ENCODE measurements around the gene CRYL1.

CRYL1 gene

GRCh38 chr13:20475927-20476691, 49.5 kb downstream of the CRYL1 start:
- Histone ChIP-seq H3K23ac (ENCODE audit: low read depth, low read length, poor library complexity) (no peak overlapping the region), H2BK120ac (ENCODE audit: low read depth, low read length) (no peak overlapping the region), H2BK12ac (ENCODE audit: low read length) (no peak overlapping the region), H3K27ac (replicated peaks; ENCODE audit: low read length) (no peak overlapping the region), H3K79me1 (ENCODE audit: low read depth, low read length) (no peaks in the 10 kb centered on the region), H3K18ac (ENCODE audit: low read length) (peak overlapping the region; percentile 87), H3K9ac (ENCODE audit: low read depth, low read length, poor library complexity) (peak overlapping the region; percentile 47), H4K91ac (ENCODE audit: low read depth, low read length, poor library complexity) (no peak overlapping the region), H3K4ac (ENCODE audit: low read length) (no peak overlapping the region), H3K9me3 (replicated peaks in 1 of 2; ENCODE audit: control insufficient read depth in 2 of 2, insufficient read depth in 1 of 2, low read depth in 1 of 2, low read length in 2 of 2) (no peaks in the 10 kb centered on the region), H3K14ac (ENCODE audit: low read length) (no peak overlapping the region), H3K4me2 (ENCODE audit: insufficient read depth, low read length, poor library complexity, severe bottlenecking) (no peak overlapping the region), H2AFZ (ENCODE audit: low read length) (peak overlapping the region; percentile 43), H4K8ac (ENCODE audit: low read depth, low read length) (no peak overlapping the region), H3K36me3 (replicated peaks in 1 of 2; ENCODE audit: control insufficient read depth in 2 of 2, insufficient read depth in 2 of 2, low read length in 2 of 2) (no peaks in the 10 kb centered on the region), H2BK5ac (ENCODE audit: low read length) (no peak overlapping the region), H3K4me1 (ENCODE audit: control insufficient read depth in 2 of 2, insufficient read depth in 1 of 2, low read depth in 1 of 2, low read length in 2 of 2) (peaks cover 0 to 3% of the 10 kb centered on the region in 2 donors), H3K27me3 (ENCODE audit: control insufficient read depth in 3 of 3, insufficient read depth in 3 of 3, low read depth in 1 of 3, low read length in 3 of 3) (no peaks in the 10 kb centered on the region), H2AK5ac (ENCODE audit: low read depth, low read length) (peak overlapping the region; percentile 73), H3K4me3 (ENCODE audit: low read length in 2 of 2) (no peak overlapping the region), H2BK15ac (ENCODE audit: low read length) (no peak overlapping the region)
- DNase-seq (ENCODE audit: low spot score) = no peak
- WGBS, 2 donors (ENCODE audit: extremely low coverage in 2 of 2, insufficient read length in 2 of 2, insufficient replicate concordance in 1 of 2) = no CpG with 5 or more reads among the region's 18 CpGs

GRCh38 chr13:20474515-20474914, 51.1 kb downstream of the CRYL1 start:
- no peak overlapping the region for H2BK15ac ChIP-seq (ENCODE audit: low read length)
- peaks cover 0 to 3% of the 10 kb centered on the region in 2 donors for H3K4me1 ChIP-seq (ENCODE audit: control insufficient read depth in 2 of 2, insufficient read depth in 1 of 2, low read depth in 1 of 2, low read length in 2 of 2)
- H2BK5ac ChIP-seq (ENCODE audit: low read length) = peak overlapping the region; percentile 33
- no peak overlapping the region for H3K4me3 ChIP-seq (ENCODE audit: low read length in 2 of 2)
- H3K9ac ChIP-seq (ENCODE audit: low read depth, low read length, poor library complexity) = no peak overlapping the region
- H3K23ac ChIP-seq (ENCODE audit: low read depth, low read length, poor library complexity) = no peak overlapping the region
- H4K8ac ChIP-seq (ENCODE audit: low read depth, low read length) = no peak overlapping the region
- H3K9me3 ChIP-seq (replicated peaks in 1 of 2; ENCODE audit: control insufficient read depth in 2 of 2, insufficient read depth in 1 of 2, low read depth in 1 of 2, low read length in 2 of 2) = no peaks in the 10 kb centered on the region
- H3K18ac ChIP-seq (ENCODE audit: low read length) = no peak overlapping the region
- no peak overlapping the region for H3K4ac ChIP-seq (ENCODE audit: low read length)
- no peak overlapping the region for H2AK5ac ChIP-seq (ENCODE audit: low read depth, low read length)
- no peaks in the 10 kb centered on the region for H3K36me3 ChIP-seq (replicated peaks in 1 of 2; ENCODE audit: control insufficient read depth in 2 of 2, insufficient read depth in 2 of 2, low read length in 2 of 2)
- no peak overlapping the region for H3K27ac ChIP-seq (replicated peaks; ENCODE audit: low read length)
- no peak overlapping the region for H2BK12ac ChIP-seq (ENCODE audit: low read length)
- H3K14ac ChIP-seq (ENCODE audit: low read length) = no peak overlapping the region
- WGBS, 2 donors (ENCODE audit: extremely low coverage in 2 of 2, insufficient read length in 2 of 2, insufficient replicate concordance in 1 of 2) = no CpG with 5 or more reads among the region's 3 CpGs
- H2AFZ ChIP-seq (ENCODE audit: low read length) = no peak overlapping the region
- no peak overlapping the region for H4K91ac ChIP-seq (ENCODE audit: low read depth, low read length, poor library complexity)
- H2BK120ac ChIP-seq (ENCODE audit: low read depth, low read length) = no peak overlapping the region
- H3K79me1 ChIP-seq (ENCODE audit: low read depth, low read length) = no peaks in the 10 kb centered on the region
- no peaks in the 10 kb centered on the region for H3K27me3 ChIP-seq (ENCODE audit: control insufficient read depth in 3 of 3, insufficient read depth in 3 of 3, low read depth in 1 of 3, low read length in 3 of 3)
- no peak for DNase-seq (ENCODE audit: low spot score)
- no peak overlapping the region for H3K4me2 ChIP-seq (ENCODE audit: insufficient read depth, low read length, poor library complexity, severe bottlenecking)

- no peak overlapping the region for H3K4me2 ChIP-seq (ENCODE audit: insufficient read depth, low read length, poor library complexity, severe bottlenecking)
- no peaks in the 10 kb centered on the region for H3K79me1 ChIP-seq (ENCODE audit: low read depth, low read length)
- DNase-seq (ENCODE audit: low spot score) = no peak
- peak overlapping the region; percentile 35 for H3K18ac ChIP-seq (ENCODE audit: low read length)
- no peak overlapping the region for H3K14ac ChIP-seq (ENCODE audit: low read length)
- no peak overlapping the region for H3K9ac ChIP-seq (ENCODE audit: low read depth, low read length, poor library complexity)
- H4K8ac ChIP-seq (ENCODE audit: low read depth, low read length) = no peak overlapping the region
- no peak overlapping the region for H2BK120ac ChIP-seq (ENCODE audit: low read depth, low read length)
- H3K23ac ChIP-seq (ENCODE audit: low read depth, low read length, poor library complexity) = no peak overlapping the region
- H3K36me3 ChIP-seq (replicated peaks in 1 of 2; ENCODE audit: control insufficient read depth in 2 of 2, insufficient read depth in 2 of 2, low read length in 2 of 2) = no peaks in the 10 kb centered on the region
- H3K9me3 ChIP-seq (replicated peaks in 1 of 2; ENCODE audit: control insufficient read depth in 2 of 2, insufficient read depth in 1 of 2, low read depth in 1 of 2, low read length in 2 of 2) = no peaks in the 10 kb centered on the region
- peaks cover 0 to 3% of the 10 kb centered on the region in 2 donors for H3K4me1 ChIP-seq (ENCODE audit: control insufficient read depth in 2 of 2, insufficient read depth in 1 of 2, low read depth in 1 of 2, low read length in 2 of 2)
- WGBS, 2 donors (ENCODE audit: extremely low coverage in 2 of 2, insufficient read length in 2 of 2, insufficient replicate concordance in 1 of 2) = no CpG with 5 or more reads among the region's 6 CpGs
- H3K27ac ChIP-seq (replicated peaks; ENCODE audit: low read length) = no peak overlapping the region
- no peak overlapping the region for H2BK5ac ChIP-seq (ENCODE audit: low read length)
- H2BK15ac ChIP-seq (ENCODE audit: low read length) = no peak overlapping the region
- H3K27me3 ChIP-seq (ENCODE audit: control insufficient read depth in 3 of 3, insufficient read depth in 3 of 3, low read depth in 1 of 3, low read length in 3 of 3) = no peaks in the 10 kb centered on the region
- no peak overlapping the region for H4K91ac ChIP-seq (ENCODE audit: low read depth, low read length, poor library complexity)
- H2AFZ ChIP-seq (ENCODE audit: low read length) = no peak overlapping the region
- no peak overlapping the region for H3K4ac ChIP-seq (ENCODE audit: low read length)
- no peak overlapping the region for H2BK12ac ChIP-seq (ENCODE audit: low read length)
- H2AK5ac ChIP-seq (ENCODE audit: low read depth, low read length) = no peak overlapping the region
- H3K4me3 ChIP-seq (ENCODE audit: low read length in 2 of 2) = no peak overlapping the region
Measured at GRCh38 chr13:20473888-20474287, 51.8 kb downstream of the CRYL1 start.

GRCh38 chr13:20473139-20473538, 52.5 kb downstream of the CRYL1 start:
- no peak overlapping the region for H3K14ac ChIP-seq (ENCODE audit: low read length)
- no peak for DNase-seq (ENCODE audit: low spot score)
- H3K4me2 ChIP-seq (ENCODE audit: insufficient read depth, low read length, poor library complexity, severe bottlenecking) = no peak overlapping the region
- no peak overlapping the region for H2BK5ac ChIP-seq (ENCODE audit: low read length)
- H3K36me3 ChIP-seq (replicated peaks in 1 of 2; ENCODE audit: control insufficient read depth in 2 of 2, insufficient read depth in 2 of 2, low read length in 2 of 2) = no peaks in the 10 kb centered on the region
- no peak overlapping the region for H3K4me3 ChIP-seq (ENCODE audit: low read length in 2 of 2)
- no peak overlapping the region for H2AK5ac ChIP-seq (ENCODE audit: low read depth, low read length)
- no peak overlapping the region for H3K4ac ChIP-seq (ENCODE audit: low read length)
- no peak overlapping the region for H2BK120ac ChIP-seq (ENCODE audit: low read depth, low read length)
- H3K9ac ChIP-seq (ENCODE audit: low read depth, low read length, poor library complexity) = no peak overlapping the region
- H3K9me3 ChIP-seq (replicated peaks in 1 of 2; ENCODE audit: control insufficient read depth in 2 of 2, insufficient read depth in 1 of 2, low read depth in 1 of 2, low read length in 2 of 2) = peaks cover 0 to 2% of the 10 kb centered on the region in 2 donors
- peaks cover 0 to 3% of the 10 kb centered on the region in 2 donors for H3K4me1 ChIP-seq (ENCODE audit: control insufficient read depth in 2 of 2, insufficient read depth in 1 of 2, low read depth in 1 of 2, low read length in 2 of 2)
- no peak overlapping the region for H4K91ac ChIP-seq (ENCODE audit: low read depth, low read length, poor library complexity)
- H3K18ac ChIP-seq (ENCODE audit: low read length) = no peak overlapping the region
- no peak overlapping the region for H4K8ac ChIP-seq (ENCODE audit: low read depth, low read length)
- H3K79me1 ChIP-seq (ENCODE audit: low read depth, low read length) = no peaks in the 10 kb centered on the region
- no peak overlapping the region for H2AFZ ChIP-seq (ENCODE audit: low read length)
- no peaks in the 10 kb centered on the region for H3K27me3 ChIP-seq (ENCODE audit: control insufficient read depth in 3 of 3, insufficient read depth in 3 of 3, low read depth in 1 of 3, low read length in 3 of 3)
- no peak overlapping the region for H2BK12ac ChIP-seq (ENCODE audit: low read length)
- no peak overlapping the region for H2BK15ac ChIP-seq (ENCODE audit: low read length)
- no peak overlapping the region for H3K27ac ChIP-seq (replicated peaks; ENCODE audit: low read length)
- H3K23ac ChIP-seq (ENCODE audit: low read depth, low read length, poor library complexity) = no peak overlapping the region
- no CpG with 5 or more reads among the region's 14 CpGs for whole genome bisulfite sequencing, 2 donors (ENCODE audit: extremely low coverage in 2 of 2, insufficient read length in 2 of 2, insufficient replicate concordance in 1 of 2)

Measured in neuronal stem cell (in vitro differentiated cells).